Activated T-cell treated with anti-CD3 and anti-CD28 coated beads for 24 hours (primary cell): ENCODE measurements around the gene MMP14.

Experiments used
- DNase-seq: peaks from one replicate; pipeline ENCODE4 v3.0.0-alpha.2; 2020; ENCODE audit warnings: low read depth

MMP14 gene

GRCh38 chr14:22884738-22885523, 48.5 kb downstream of the MMP14 start:
- DNase-seq: no peak

- DNase-seq: no peak
These were observed 49.6 kb downstream of the MMP14 start for GRCh38 chr14:22885975-22886374.

GRCh38 chr14:22886500-22887259, 50.3 kb downstream of the MMP14 start:
- DNase-seq: peak; percentile 57

GRCh38 chr14:22887260-22887989, 51.0 kb downstream of the MMP14 start:
- no peak for DNase-seq

GRCh38 chr14:22887990-22888378, 51.6 kb downstream of the MMP14 start:
- DNase-seq: peak; percentile 35

GRCh38 chr14:22888662-22889061, 52.3 kb downstream of the MMP14 start:
- DNase-seq: no peak

GRCh38 chr14:22890416-22890815, 54.0 kb downstream of the MMP14 start:
- DNase-seq: no peak

- DNase-seq: no peak
These were observed 56.1 kb downstream of the MMP14 start for GRCh38 chr14:22892488-22892887.

GRCh38 chr14:22893706-22894105, 57.3 kb downstream of the MMP14 start:
- no peak for DNase-seq

GRCh38 chr14:22895402-22895801, 59.0 kb downstream of the MMP14 start:
- DNase-seq: no peak

GRCh38 chr14:22896356-22896755, 60.0 kb downstream of the MMP14 start:
- DNase-seq: no peak

- DNase-seq: no peak
These were observed 60.4 kb downstream of the MMP14 start for GRCh38 chr14:22896760-22897159.

GRCh38 chr14:22897357-22897756, 61.0 kb downstream of the MMP14 start:
- no peak for DNase-seq
